GM21619 (cell line): Measurements from ENCODE around the gene MADD.
"Not testable (repeated sequence)": the region's sequence is repeated elsewhere in the genome, so short reads cannot be mapped to it uniquely, and the experiment has no call there.

ENCODE experiments used
- ATAC-seq: cut with Tn5 transposase; IDR thresholded peaks from one replicate; pipeline ENCODE4 v1.9.1; 2021; ENCODE audit not compliant: unreplicated experiment

Gene MADD

GRCh38 chr11:47317064-47317828 is 47.3 kb downstream of the MADD start:
- peak; percentile 69 for ATAC-seq

GRCh38 chr11:47318166-47318565 is 48.2 kb downstream of the MADD start:
- ATAC-seq: no peak

GRCh38 chr11:47324520-47324919 is 54.6 kb downstream of the MADD start:
- ATAC-seq: no peak

DNA sequence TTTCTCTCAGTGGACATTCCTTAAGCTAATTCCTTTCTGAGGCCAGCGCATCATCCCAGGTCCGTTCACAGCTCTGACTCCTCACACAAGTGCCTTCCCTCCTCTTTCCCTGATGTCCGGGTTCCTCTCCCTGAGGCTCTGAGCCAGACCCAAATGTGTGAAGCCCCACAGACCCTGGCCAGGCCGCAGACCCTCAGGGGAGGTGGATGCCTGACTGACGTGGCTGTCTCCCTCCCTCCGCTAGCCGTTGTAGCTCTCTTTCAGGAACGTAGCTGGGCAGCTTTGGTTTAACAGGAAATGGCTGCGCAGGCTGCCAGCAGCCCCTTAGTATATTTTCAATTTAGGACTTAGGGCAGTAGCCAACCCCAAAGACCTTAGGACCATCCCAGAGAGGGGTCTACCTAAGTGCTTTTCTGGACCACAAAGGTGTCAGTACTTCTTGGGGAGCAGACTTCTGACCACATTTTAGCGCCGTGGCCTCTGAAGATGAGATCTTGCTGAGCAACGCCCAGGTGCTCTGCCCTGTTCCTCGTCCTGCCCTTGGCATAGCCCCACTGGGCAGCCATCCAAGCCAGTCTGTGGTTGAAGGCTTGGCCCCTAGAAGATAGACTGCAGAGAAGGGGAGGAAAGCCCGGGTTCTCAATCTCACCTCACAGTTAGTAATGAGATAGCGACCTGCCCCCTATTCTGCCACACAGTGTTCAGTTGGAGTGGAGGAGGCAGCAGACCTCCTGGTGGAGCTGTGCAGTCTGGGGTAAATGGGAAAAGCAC is 55.5 kb downstream of the MADD start:
- ATAC-seq: no peak

DNA sequence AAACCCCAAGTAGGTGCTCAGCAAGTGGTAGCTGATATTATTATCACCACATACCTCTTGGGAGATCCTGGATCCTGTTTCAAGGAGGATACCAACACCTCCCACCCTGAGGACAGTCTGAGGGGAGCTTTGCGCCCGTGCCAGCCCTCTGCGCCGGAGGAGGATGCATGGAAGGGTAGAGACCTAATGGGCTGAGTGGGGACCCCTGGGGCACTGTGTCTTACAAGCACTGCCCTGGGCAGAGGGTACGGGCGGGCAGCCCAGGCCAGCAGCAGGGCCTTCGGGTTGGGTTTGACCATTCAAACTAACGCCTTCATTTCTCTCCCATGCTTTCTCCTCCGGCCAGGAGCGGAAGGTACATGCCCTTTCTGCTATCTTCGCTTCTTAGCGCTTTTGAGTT is 56.3 kb downstream of the MADD start:
- ATAC-seq: no peak

- ATAC-seq: no peak
Observed at GRCh38 chr11:47327025-47327424, 57.1 kb downstream of the MADD start.

DNA sequence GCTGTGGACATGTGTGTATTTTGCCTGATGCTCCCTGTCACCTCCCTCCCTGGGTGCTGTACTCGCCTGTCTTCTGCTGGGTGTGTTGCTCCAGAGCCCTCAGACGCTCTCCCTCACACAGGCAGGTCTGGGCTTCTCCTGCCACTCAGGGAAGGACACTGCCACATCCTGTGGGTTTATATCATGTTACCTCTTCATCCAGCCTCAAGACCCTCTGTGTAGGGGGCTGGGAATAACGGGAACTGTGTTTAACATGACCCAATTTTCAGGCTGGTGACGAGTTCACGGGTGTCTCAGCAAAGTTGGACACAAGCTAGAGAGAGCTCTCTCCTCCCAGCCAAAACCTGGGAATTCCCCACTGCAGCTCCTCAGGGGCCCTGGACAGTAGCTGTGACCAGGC is 58.0 kb downstream of the MADD start:
- no peak for ATAC-seq

GRCh38 chr11:47328449-47329390 is 58.8 kb downstream of the MADD start:
- ATAC-seq: peak; percentile 59

GRCh38 chr11:47329431-47329986 is 59.6 kb downstream of the MADD start:
- ATAC-seq: no peak

DNA sequence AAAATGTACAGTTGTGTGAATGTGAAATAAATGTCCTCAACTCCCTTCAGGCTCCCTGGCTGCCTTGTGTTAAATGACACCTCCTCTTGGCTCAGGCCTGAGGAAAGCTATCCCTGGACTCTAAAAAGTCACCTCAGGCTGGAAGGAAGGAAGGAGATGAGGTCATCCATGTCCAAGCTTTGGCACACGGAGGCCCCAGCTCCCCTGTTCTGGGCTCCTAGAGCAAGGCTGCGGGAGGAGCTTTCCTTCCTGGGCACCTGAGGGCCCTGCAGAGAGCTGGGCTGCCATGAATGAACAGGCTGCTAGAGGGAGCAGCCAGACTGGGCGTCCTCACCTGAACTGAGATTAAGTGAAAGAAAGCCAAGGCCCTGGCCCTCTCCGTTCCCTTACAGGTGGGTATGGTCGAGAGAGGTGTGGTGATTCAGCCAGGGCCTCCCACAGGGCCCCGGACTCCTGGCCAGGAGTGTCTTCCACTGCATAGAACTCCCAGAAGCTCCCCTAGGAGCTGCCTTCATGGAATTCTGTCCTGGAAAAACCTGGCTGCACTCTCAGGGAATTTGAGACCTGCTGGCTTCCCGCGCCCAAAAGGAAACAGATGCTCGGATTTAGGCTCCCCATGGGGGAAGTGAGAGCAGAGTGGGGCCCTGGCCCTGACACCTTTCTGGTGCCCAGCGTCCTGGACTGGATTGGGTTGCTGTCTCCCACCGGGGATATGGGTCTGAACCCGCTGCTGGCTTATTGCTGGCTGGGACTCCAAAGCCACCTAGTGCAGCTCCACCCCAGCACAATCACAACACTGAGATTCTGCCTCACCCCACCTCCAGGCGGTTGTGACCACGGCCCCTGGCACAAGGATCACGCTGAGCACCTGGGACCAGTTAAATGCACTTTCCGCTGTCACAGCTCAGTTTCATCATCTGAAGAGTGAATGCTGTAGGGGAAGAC is 60.3 kb downstream of the MADD start:
- no peak for ATAC-seq

DNA sequence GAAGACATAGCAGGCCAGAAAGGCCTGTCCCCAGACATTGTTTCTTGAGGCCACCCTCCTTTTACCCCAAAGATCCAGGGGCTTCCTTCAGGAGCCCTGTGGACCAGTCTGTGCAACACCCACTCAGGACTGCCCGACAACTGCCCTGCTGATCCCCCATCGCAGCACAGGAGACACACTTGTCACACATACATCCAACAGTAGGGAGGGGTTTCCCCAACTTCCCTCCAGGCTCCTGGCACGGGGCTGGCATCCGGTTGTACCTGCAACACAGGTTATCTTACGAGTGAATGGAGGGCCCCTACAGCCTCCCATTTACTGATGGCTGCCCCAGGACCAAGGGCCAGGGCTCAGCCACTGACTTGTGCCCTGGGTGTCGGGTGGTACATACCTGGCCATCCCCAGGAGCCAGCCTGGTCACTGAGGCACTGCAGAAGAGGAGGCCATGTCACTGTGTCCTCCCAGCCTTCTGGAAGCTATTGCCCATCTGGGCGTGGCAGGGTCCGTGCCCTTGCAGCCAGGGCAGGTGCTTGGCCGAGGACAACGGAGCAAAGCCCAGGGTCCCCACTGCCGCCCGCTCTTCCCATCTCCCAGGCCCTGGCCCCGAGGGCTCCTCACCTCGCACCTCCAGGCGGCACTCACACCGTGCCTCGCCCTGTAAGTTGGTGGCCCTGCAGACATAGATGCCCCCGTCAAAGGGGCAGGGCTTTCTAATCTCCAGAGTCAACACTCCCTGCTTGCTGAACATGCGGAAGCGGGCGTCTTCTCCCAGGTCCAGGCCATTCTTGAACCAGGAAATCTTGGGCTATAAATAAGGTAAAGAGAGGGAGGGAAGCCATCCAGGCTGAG is 61.7 kb downstream of the MADD start:
- no peak for ATAC-seq

DNA sequence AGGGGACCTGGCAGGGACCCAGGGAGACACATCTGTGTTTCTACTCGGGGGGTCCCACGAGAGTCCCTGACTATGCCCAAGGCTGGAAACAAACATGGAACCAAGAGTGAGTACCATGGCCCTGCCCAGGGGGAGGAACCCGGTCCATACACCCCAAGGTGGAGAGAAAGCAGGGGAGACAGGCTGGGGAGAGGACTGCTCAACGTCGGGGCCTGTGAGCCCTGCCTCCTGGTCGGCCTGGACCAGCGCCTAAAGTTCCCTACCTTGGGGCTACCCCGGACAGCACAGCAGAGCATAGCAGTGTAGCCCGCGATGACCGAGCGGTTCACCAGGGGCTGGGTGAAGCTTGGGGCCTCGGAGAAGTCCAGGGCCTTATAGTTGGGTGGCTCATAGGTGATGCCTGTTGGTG is 62.4 kb downstream of the MADD start:
- ATAC-seq: no peak

GRCh38 chr11:47332791-47333525 is 63.0 kb downstream of the MADD start:
- ATAC-seq: no peak

- ATAC-seq: no peak
Observed at GRCh38 chr11:47333526-47333845, 63.6 kb downstream of the MADD start.

GRCh38 chr11:47333886-47334443 is 64.0 kb downstream of the MADD start:
- ATAC-seq: no peak

DNA sequence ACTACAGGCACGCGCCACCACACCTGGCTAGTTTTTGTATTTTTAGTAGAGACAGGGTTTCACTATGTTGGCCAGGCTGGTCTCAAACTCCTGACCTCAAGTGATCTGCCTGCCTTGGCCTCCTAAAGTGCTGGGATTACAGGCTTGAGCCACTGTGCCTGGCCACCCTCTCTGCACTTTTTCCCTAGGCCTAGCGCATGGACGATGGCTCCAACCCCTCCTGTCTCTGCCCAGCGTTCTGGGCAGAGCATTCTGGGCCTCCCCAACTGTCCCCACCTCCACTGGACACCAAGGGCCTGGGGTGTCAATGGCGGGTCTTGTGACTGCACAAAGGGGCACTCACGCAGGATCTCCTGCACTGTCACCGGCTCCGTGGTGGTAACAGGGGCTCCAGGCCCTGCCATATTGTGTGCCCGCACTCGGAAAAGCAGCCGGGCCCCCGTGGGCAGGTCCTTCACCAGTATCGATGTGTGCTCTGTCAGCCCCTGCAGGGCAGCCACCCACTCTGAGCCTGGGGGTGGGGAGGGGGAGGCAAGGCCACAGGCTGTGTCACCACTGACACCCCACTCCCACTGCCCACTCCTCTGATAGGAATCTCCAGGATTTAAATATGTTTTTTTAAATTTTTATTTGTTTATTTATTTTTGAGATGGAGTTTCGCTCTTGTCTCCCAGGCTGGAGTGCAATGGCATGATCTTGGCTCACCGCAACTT is 64.9 kb downstream of the MADD start:
- ATAC-seq: not testable (repeated sequence)

DNA sequence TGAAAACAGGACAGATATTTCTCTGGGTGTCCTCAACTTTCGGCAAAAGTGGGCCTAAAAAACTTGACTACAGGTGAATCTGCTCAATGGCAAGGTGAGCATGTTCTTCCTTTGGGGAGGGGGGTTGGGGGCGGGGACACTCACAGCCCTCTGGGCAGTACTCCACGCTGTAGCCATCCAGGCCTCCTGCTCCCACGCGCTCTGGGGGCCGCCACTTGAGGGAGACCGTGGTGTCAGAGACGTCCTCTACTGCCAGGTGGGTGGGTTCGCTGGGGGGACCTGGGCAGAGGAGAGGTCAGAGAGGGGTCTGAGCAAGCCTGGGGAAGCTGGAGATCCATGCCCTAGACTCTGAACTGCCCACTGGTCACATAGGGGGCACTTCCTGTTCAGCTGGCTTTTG is 65.8 kb downstream of the MADD start:
- ATAC-seq: no peak

DNA sequence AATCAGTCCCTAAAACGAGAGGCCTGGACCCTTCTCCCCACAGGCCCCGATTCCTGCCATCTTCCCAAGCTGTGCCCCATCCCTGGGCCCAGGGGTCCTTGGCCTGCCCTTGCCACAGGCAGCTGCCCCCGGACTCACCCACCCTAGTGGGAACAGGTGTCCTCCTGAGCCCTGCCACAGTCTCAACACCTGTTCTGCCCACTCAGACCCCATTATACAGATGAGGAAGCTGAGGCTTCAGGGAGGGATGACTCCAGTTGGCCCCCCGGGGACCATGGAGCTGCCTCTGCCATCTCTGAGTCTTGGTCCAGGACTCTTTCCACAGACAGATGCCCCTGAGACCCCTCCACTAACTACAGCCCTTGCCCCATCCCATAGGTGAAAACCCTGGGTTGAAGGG is 66.7 kb downstream of the MADD start:
- no peak for ATAC-seq
